GM23338 (cell line): Measurements from ENCODE around the gene SLC4A5. TPM values are rescaled to one million over a fixed set of nuclear protein-coding genes. Genes with fewer than 3 reads are reported as not detected.

Experiments used
- ATAC-seq: fragments of 200-7000 bp; cut with Tn5 transposase; 3 replicates; pipeline ENCODE4 v1.9.1; 2020
- DNase-seq: peaks from one replicate; pipeline ENCODE4 v3.0.0-alpha.2; 2015; ENCODE audit warnings: low spot score
- H2AFZ ChIP-seq: fragments of 200-600 bp; sonication (generic); 2 replicates; pipeline ENCODE4 v1.8.0; 2016; ENCODE audit warnings: antibody characterized with exemption, mild to moderate bottlenecking, moderate library complexity
- H3F3A ChIP-seq: fragments of 200-600 bp; sonication (generic); replicated peaks from 2 replicates; pipeline ENCODE4 v1.8.0; 2017; ENCODE audit warnings: antibody characterized with exemption, mixed run types, low read depth
- H3K27ac ChIP-seq: fragments of 200-600 bp; sonication (generic); 2 replicates; pipeline ENCODE4 v1.6.1; 2016; ENCODE audit warnings: low read depth
- H3K27me3 ChIP-seq: fragments of 200-600 bp; sonication (generic); 2 replicates; pipeline ENCODE4 v1.8.0; 2016; ENCODE audit warnings: mild to moderate bottlenecking, mixed run types, moderate library complexity; ENCODE audit not compliant: insufficient read depth
- H3K36me3 ChIP-seq: fragments of 200-600 bp; sonication (generic); 2 replicates; pipeline ENCODE4 v1.8.0; 2016; ENCODE audit warnings: mild to moderate bottlenecking; ENCODE audit not compliant: insufficient read depth
- H3K4me1 ChIP-seq: fragments of 200-600 bp; sonication (generic); 2 replicates; pipeline ENCODE4 v1.8.0; 2016; ENCODE audit warnings: mild to moderate bottlenecking, moderate library complexity; ENCODE audit not compliant: insufficient read depth
- H3K4me2 ChIP-seq: fragments of 200-600 bp; sonication (generic); 2 replicates; pipeline ENCODE4 v1.7.1; 2017; ENCODE audit warnings: mixed run types
- H3K4me3 ChIP-seq: fragments of 200-600 bp; sonication (generic); 2 replicates; pipeline ENCODE4 v1.6.1; 2016; ENCODE audit warnings: mixed run types
- H3K79me2 ChIP-seq: fragments of 200-600 bp; sonication (generic); replicated peaks from 2 replicates; pipeline ENCODE4 v1.8.0; 2017; ENCODE audit warnings: mild to moderate bottlenecking; ENCODE audit not compliant: insufficient read depth
- H3K9me2 ChIP-seq: fragments of 200-600 bp; sonication (generic); 2 replicates; pipeline ENCODE4 v1.8.0; 2017; ENCODE audit not compliant: insufficient read depth
- H4K20me1 ChIP-seq: fragments of 200-600 bp; sonication (generic); replicated peaks from 2 replicates; pipeline ENCODE4 v1.8.0; 2017; ENCODE audit warnings: mild to moderate bottlenecking; ENCODE audit not compliant: insufficient read depth
- H3K27ac Mint-ChIP-seq: 2 replicates; pipeline ENCODE4 v1.8.0; 2020; ENCODE audit warnings: inconsistent platforms, mild to moderate bottlenecking, moderate library complexity, mixed read lengths
- H3K27me3 Mint-ChIP-seq: 3 replicates; pipeline ENCODE4 v1.8.0; 2022; ENCODE audit warnings: low read depth, mild to moderate bottlenecking, moderate library complexity, mixed read lengths, inconsistent platforms; ENCODE audit not compliant: insufficient read depth, poor library complexity
- H3K36me3 Mint-ChIP-seq: 3 replicates; pipeline ENCODE4 v1.8.0; 2021; ENCODE audit warnings: low read depth, mild to moderate bottlenecking, inconsistent platforms, moderate library complexity, mixed read lengths
- H3K4me1 Mint-ChIP-seq: 3 replicates; pipeline ENCODE4 v1.8.0; 2020; ENCODE audit warnings: mild to moderate bottlenecking, inconsistent platforms, mixed read lengths
- H3K4me3 Mint-ChIP-seq: 3 replicates; pipeline ENCODE4 v1.8.0; 2021; ENCODE audit warnings: moderate library complexity, mild to moderate bottlenecking, inconsistent platforms, mixed read lengths
- H3K9me3 Mint-ChIP-seq: 3 replicates; pipeline ENCODE4 v1.8.0; 2020; ENCODE audit warnings: moderate library complexity, mild to moderate bottlenecking, inconsistent platforms, mixed read lengths
- CREB1 ChIP-seq: fragments of 250-450 bp; sonication (Bioruptor Pico); IDR thresholded peaks from 2 replicates; pipeline ENCODE4 v1.5.0; 2020; ENCODE audit warnings: low read depth, mild to moderate bottlenecking, moderate library complexity
- CTCF ChIP-seq, 2 experiments: fragments of 200-600 bp in 1 of 2; sonication (generic) in 1 of 2; conservative IDR thresholded peaks; 2 replicates each; pipeline versions ENCODE4 v1.5.1 to v1.6.1; 2016 to 2017; ENCODE audit warnings: antibody characterized with exemption in 2 of 2, low read depth in 2 of 2, mild to moderate bottlenecking in 2 of 2, moderate library complexity in 1 of 2
- EZH2 ChIP-seq: fragments of 200-600 bp; sonication (generic); IDR thresholded peaks from one replicate; pipeline ENCODE4 v1.8.0; 2017; ENCODE audit warnings: antibody characterized with exemption, mild to moderate bottlenecking, low read depth; ENCODE audit not compliant: unreplicated experiment
- EZH2phosphoT487 ChIP-seq: fragments of 200-600 bp; sonication (generic); IDR thresholded peaks from one replicate; pipeline ENCODE4 v1.8.1; 2018; ENCODE audit warnings: antibody characterized with exemption; ENCODE audit not compliant: unreplicated experiment
- JUNB ChIP-seq: IDR thresholded peaks from one replicate; pipeline ENCODE4 v1.6.1; 2016; ENCODE audit warnings: antibody characterized with exemption; ENCODE audit not compliant: unreplicated experiment
- NANOG ChIP-seq: IDR thresholded peaks from 2 replicates; pipeline ENCODE4 v1.6.1; 2016; ENCODE audit warnings: antibody characterized with exemption, borderline replicate concordance
- POLR2AphosphoS5 ChIP-seq: IDR thresholded peaks from 2 replicates; pipeline ENCODE4 v1.6.1; 2016; ENCODE audit warnings: antibody characterized with exemption, low read depth
- STAT1 ChIP-seq: IDR thresholded peaks from one replicate; pipeline ENCODE4 v1.6.1; 2016; ENCODE audit warnings: antibody characterized with exemption; ENCODE audit not compliant: unreplicated experiment
- ZNF114 ChIP-seq: fragments of 250-450 bp; sonication (Bioruptor Pico); IDR thresholded peaks from 2 replicates; pipeline ENCODE4 v1.5.0; 2020; ENCODE audit warnings: mild to moderate bottlenecking, moderate library complexity
- ZNF331 ChIP-seq: fragments of 250-450 bp; sonication (Bioruptor Pico); IDR thresholded peaks from 2 replicates; pipeline ENCODE4 v1.5.0; 2020; ENCODE audit warnings: low read depth, mild to moderate bottlenecking, moderate library complexity
- polyA plus RNA-seq: library from polyadenylated mRNA; unstranded; fragments of >200 nt; fragmentation: Nextera tagmentation; extraction: Ambion mirVana; gene quantifications from 2 replicates; pipeline ENCODE4 v1.2.1, GENCODE V29; 2016
- total RNA-seq: library from RNA; depleted of rRNA; stranded (reverse); fragments of >200 nt; shearing (Covaris generic); gene quantifications from 2 replicates; pipeline ENCODE4 v1.2.3, GENCODE V29; 2014
- TF ChIP-seq, protein P1 (sequence below): IDR thresholded peaks from 2 replicates; pipeline ENCODE4 v1.6.1; 2016; ENCODE audit warnings: antibody characterized with exemption
- TF ChIP-seq, protein P2 (sequence below): IDR thresholded peaks from one replicate; pipeline ENCODE4 v1.6.1; 2018; ENCODE audit warnings: antibody characterized with exemption; ENCODE audit not compliant: unreplicated experiment
- TF ChIP-seq, protein P3 (sequence below): fragments of 250-450 bp; sonication (Bioruptor Pico); IDR thresholded peaks from 2 replicates; pipeline ENCODE4 v1.5.0; 2020; ENCODE audit warnings: mild to moderate bottlenecking, moderate library complexity

SLC4A5 gene
- total and polyA plus RNA-seq, 2 experiments from 2014 or later, result 0.24 to 0.70 TPM

GRCh38 chr2:74290466-74291217, 52.6 kb downstream of the SLC4A5 start:
- H2AFZ ChIP-seq, result no peak overlapping the region
- Mint-ChIP-seq H3K36me3 (no peaks in the 10 kb centered on the region), H3K4me1 (peaks cover 3% of the 10 kb centered on the region; the same call in 1 of the 3 replicates), H3K27ac (no peak overlapping the region), H3K4me3 (no peak overlapping the region), H3K27me3 (peaks cover 7% of the 10 kb centered on the region), H3K9me3 (no peaks in the 10 kb centered on the region)
- H4K20me1 ChIP-seq, result no peaks in the 10 kb centered on the region
- H3K36me3 ChIP-seq, result no peaks in the 10 kb centered on the region
- no peaks in the 10 kb centered on the region for H3K4me1 ChIP-seq
- DNase-seq, result no peak
- no peaks in the 10 kb centered on the region for H3K79me2 ChIP-seq
- H3K4me3 ChIP-seq, result no peak overlapping the region
- H3K4me2 ChIP-seq, result no peak overlapping the region
- H3F3A ChIP-seq, result no peaks in the 10 kb centered on the region
- H3K27ac ChIP-seq, result no peak overlapping the region
- H3K27me3 ChIP-seq, result no peaks in the 10 kb centered on the region
- TF ChIP-seq, protein P1, sequence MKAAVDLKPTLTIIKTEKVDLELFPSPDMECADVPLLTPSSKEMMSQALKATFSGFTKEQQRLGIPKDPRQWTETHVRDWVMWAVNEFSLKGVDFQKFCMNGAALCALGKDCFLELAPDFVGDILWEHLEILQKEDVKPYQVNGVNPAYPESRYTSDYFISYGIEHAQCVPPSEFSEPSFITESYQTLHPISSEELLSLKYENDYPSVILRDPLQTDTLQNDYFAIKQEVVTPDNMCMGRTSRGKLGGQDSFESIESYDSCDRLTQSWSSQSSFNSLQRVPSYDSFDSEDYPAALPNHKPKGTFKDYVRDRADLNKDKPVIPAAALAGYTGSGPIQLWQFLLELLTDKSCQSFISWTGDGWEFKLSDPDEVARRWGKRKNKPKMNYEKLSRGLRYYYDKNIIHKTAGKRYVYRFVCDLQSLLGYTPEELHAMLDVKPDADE, result no peak
- no peak for TF ChIP-seq ZNF114 (CRISPR knock-in tag)
- no peak for TF ChIP-seq CREB1 (CRISPR knock-in tag)
- TF ChIP-seq, protein P2, sequence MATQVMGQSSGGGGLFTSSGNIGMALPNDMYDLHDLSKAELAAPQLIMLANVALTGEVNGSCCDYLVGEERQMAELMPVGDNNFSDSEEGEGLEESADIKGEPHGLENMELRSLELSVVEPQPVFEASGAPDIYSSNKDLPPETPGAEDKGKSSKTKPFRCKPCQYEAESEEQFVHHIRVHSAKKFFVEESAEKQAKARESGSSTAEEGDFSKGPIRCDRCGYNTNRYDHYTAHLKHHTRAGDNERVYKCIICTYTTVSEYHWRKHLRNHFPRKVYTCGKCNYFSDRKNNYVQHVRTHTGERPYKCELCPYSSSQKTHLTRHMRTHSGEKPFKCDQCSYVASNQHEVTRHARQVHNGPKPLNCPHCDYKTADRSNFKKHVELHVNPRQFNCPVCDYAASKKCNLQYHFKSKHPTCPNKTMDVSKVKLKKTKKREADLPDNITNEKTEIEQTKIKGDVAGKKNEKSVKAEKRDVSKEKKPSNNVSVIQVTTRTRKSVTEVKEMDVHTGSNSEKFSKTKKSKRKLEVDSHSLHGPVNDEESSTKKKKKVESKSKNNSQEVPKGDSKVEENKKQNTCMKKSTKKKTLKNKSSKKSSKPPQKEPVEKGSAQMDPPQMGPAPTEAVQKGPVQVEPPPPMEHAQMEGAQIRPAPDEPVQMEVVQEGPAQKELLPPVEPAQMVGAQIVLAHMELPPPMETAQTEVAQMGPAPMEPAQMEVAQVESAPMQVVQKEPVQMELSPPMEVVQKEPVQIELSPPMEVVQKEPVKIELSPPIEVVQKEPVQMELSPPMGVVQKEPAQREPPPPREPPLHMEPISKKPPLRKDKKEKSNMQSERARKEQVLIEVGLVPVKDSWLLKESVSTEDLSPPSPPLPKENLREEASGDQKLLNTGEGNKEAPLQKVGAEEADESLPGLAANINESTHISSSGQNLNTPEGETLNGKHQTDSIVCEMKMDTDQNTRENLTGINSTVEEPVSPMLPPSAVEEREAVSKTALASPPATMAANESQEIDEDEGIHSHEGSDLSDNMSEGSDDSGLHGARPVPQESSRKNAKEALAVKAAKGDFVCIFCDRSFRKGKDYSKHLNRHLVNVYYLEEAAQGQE, result no peak
- TF ChIP-seq, protein P3, sequence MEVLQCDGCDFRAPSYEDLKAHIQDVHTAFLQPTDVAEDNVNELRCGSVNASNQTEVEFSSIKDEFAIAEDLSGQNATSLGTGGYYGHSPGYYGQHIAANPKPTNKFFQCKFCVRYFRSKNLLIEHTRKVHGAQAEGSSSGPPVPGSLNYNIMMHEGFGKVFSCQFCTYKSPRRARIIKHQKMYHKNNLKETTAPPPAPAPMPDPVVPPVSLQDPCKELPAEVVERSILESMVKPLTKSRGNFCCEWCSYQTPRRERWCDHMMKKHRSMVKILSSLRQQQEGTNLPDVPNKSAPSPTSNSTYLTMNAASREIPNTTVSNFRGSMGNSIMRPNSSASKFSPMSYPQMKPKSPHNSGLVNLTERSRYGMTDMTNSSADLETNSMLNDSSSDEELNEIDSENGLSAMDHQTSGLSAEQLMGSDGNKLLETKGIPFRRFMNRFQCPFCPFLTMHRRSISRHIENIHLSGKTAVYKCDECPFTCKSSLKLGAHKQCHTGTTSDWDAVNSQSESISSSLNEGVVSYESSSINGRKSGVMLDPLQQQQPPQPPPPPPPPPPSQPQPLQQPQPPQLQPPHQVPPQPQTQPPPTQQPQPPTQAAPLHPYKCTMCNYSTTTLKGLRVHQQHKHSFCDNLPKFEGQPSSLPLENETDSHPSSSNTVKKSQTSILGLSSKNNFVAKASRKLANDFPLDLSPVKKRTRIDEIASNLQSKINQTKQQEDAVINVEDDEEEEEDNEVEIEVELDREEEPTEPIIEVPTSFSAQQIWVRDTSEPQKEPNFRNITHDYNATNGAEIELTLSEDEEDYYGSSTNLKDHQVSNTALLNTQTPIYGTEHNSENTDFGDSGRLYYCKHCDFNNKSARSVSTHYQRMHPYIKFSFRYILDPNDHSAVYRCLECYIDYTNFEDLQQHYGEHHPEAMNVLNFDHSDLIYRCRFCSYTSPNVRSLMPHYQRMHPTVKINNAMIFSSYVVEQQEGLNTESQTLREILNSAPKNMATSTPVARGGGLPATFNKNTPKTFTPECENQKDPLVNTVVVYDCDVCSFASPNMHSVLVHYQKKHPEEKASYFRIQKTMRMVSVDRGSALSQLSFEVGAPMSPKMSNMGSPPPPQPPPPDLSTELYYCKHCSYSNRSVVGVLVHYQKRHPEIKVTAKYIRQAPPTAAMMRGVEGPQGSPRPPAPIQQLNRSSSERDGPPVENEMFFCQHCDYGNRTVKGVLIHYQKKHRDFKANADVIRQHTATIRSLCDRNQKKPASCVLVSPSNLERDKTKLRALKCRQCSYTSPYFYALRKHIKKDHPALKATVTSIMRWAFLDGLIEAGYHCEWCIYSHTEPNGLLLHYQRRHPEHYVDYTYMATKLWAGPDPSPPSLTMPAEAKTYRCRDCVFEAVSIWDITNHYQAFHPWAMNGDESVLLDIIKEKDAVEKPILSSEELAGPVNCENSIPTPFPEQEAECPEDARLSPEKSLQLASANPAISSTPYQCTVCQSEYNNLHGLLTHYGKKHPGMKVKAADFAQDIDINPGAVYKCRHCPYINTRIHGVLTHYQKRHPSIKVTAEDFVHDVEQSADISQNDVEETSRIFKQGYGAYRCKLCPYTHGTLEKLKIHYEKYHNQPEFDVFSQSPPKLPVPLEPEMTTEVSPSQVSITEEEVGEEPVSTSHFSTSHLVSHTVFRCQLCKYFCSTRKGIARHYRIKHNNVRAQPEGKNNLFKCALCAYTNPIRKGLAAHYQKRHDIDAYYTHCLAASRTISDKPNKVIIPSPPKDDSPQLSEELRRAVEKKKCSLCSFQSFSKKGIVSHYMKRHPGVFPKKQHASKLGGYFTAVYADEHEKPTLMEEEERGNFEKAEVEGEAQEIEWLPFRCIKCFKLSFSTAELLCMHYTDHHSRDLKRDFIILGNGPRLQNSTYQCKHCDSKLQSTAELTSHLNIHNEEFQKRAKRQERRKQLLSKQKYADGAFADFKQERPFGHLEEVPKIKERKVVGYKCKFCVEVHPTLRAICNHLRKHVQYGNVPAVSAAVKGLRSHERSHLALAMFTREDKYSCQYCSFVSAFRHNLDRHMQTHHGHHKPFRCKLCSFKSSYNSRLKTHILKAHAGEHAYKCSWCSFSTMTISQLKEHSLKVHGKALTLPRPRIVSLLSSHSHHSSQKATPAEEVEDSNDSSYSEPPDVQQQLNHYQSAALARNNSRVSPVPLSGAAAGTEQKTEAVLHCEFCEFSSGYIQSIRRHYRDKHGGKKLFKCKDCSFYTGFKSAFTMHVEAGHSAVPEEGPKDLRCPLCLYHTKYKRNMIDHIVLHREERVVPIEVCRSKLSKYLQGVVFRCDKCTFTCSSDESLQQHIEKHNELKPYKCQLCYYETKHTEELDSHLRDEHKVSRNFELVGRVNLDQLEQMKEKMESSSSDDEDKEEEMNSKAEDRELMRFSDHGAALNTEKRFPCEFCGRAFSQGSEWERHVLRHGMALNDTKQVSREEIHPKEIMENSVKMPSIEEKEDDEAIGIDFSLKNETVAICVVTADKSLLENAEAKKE, result no peak
- TF ChIP-seq EZH2, result no peak
- TF ChIP-seq POLR2AphosphoS5, result no peak
- no peak for TF ChIP-seq CTCF (conservative IDR thresholded peaks at IDR 0.05; ENCODE audit: low read depth in 2 of 2)
- TF ChIP-seq NANOG, result no peak
- no peak for TF ChIP-seq STAT1
- TF ChIP-seq EZH2phosphoT487, result no peak
- TF ChIP-seq JUNB, result no peak
- no peak for TF ChIP-seq ZNF331 (CRISPR knock-in tag)
- ATAC-seq, result no peak
- peaks cover 3% of the 10 kb centered on the region; the same call in 1 of the 2 replicates for H3K9me2 ChIP-seq
